Osteocyte (in vitro differentiated cells): ENCODE results near the gene APOL4. TPM values are rescaled to one million over a fixed set of nuclear protein-coding genes. Genes with fewer than 3 reads are reported as not detected.

Experiments
- DNase-seq: peaks from one replicate; pipeline ENCODE4 v3.0.0; 2021; ENCODE audit warnings: mixed read lengths; ENCODE audit not compliant: unreplicated experiment; ENCODE audit errors: extremely low spot score
- H3K27ac Mint-ChIP-seq: one replicate; pipeline ENCODE4 v1.8.0; 2021; ENCODE audit warnings: mild to moderate bottlenecking, mixed read lengths; ENCODE audit not compliant: unreplicated experiment
- H3K27me3 Mint-ChIP-seq: one replicate; pipeline ENCODE4 v1.8.0; 2021; ENCODE audit warnings: mixed read lengths; ENCODE audit not compliant: unreplicated experiment
- H3K36me3 Mint-ChIP-seq: one replicate; pipeline ENCODE4 v1.8.0; 2021; ENCODE audit warnings: mixed read lengths; ENCODE audit not compliant: unreplicated experiment
- H3K4me1 Mint-ChIP-seq: one replicate; pipeline ENCODE4 v1.8.0; 2021; ENCODE audit warnings: mixed read lengths; ENCODE audit not compliant: unreplicated experiment
- H3K4me3 Mint-ChIP-seq: one replicate; pipeline ENCODE4 v1.8.0; 2021; ENCODE audit warnings: mild to moderate bottlenecking, moderate library complexity, mixed read lengths; ENCODE audit not compliant: unreplicated experiment
- H3K9me3 Mint-ChIP-seq: one replicate; pipeline ENCODE4 v1.8.0; 2021; ENCODE audit warnings: mixed read lengths; ENCODE audit not compliant: unreplicated experiment
- total RNA-seq: library from RNA; stranded (reverse); gene quantifications from 2 replicates; pipeline ENCODE4 v1.2.1, GENCODE V29; 2021
- TF ChIP-seq, protein P1 (sequence below): fragments of 200-600 bp; sonication (generic); IDR thresholded peaks from 2 replicates; pipeline ENCODE4 v1.5.0; 2021; ENCODE audit warnings: antibody characterized with exemption, mild to moderate bottlenecking, moderate library complexity

Gene APOL4
- total RNA-seq, 1 donor from 2014 or later: not detected

DNA sequence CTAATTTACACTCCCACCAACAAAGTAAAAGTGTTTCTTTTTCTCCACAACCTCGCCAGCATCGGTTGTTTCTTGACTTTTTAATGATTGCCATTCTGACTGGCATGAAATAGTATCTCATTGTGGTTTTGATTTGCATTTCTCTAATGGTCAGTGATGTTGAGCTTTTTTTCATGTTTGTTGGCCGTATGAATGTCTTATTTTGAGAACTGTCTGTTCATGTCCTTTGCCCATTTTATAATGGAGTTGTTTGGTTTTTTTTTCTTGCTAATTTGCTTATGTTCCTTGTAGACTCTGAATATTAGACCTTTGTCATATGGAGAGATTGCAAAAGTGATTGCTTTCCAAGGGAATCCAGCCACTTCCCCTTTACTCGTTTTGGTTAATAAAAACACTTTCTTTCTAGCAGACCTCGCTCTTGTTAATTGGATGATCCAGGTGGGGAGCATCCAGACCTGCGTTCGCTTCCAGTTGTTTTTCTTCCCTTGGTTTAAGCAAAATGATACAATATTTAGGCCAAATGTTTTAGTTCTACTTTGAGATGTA is 17.1 kb upstream of the APOL4 start:
- H3K9me3 Mint-ChIP-seq: no peaks in the 10 kb centered on the region
- peaks cover 72% of the 10 kb centered on the region for H3K27me3 Mint-ChIP-seq
- TF ChIP-seq, protein P1, sequence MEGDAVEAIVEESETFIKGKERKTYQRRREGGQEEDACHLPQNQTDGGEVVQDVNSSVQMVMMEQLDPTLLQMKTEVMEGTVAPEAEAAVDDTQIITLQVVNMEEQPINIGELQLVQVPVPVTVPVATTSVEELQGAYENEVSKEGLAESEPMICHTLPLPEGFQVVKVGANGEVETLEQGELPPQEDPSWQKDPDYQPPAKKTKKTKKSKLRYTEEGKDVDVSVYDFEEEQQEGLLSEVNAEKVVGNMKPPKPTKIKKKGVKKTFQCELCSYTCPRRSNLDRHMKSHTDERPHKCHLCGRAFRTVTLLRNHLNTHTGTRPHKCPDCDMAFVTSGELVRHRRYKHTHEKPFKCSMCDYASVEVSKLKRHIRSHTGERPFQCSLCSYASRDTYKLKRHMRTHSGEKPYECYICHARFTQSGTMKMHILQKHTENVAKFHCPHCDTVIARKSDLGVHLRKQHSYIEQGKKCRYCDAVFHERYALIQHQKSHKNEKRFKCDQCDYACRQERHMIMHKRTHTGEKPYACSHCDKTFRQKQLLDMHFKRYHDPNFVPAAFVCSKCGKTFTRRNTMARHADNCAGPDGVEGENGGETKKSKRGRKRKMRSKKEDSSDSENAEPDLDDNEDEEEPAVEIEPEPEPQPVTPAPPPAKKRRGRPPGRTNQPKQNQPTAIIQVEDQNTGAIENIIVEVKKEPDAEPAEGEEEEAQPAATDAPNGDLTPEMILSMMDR: no peak
- peaks cover 5% of the 10 kb centered on the region for H3K4me1 Mint-ChIP-seq
- no peaks in the 10 kb centered on the region for H3K36me3 Mint-ChIP-seq
- no peak overlapping the region for H3K4me3 Mint-ChIP-seq
- H3K27ac Mint-ChIP-seq: no peak overlapping the region
- DNase-seq: no peak

DNA sequence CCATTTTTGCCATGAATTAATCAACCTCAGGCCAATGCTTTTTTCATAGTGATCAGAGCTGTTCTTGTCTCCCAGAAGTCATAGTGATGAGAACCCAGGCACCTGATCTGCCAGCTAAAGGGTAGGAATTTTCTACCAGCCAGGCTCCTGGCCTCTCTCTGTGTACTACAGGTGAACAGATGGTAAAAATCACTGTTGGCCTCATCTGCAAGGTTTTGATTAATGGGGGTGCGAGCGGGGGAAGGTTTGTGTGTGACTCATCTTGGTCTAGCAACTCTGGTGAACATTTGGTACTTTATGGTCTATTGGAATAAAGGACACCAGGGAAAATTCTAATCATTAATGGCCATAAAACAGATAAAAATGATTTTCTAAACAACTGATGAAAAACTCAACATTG is 14.4 kb upstream of the APOL4 start:
- no peak overlapping the region for H3K4me3 Mint-ChIP-seq
- TF ChIP-seq, protein P1: no peak
- no peaks in the 10 kb centered on the region for H3K9me3 Mint-ChIP-seq
- H3K36me3 Mint-ChIP-seq: no peaks in the 10 kb centered on the region
- peaks cover 79% of the 10 kb centered on the region for H3K27me3 Mint-ChIP-seq
- DNase-seq: no peak
- no peak overlapping the region for H3K27ac Mint-ChIP-seq
- peaks cover 4% of the 10 kb centered on the region for H3K4me1 Mint-ChIP-seq

DNA sequence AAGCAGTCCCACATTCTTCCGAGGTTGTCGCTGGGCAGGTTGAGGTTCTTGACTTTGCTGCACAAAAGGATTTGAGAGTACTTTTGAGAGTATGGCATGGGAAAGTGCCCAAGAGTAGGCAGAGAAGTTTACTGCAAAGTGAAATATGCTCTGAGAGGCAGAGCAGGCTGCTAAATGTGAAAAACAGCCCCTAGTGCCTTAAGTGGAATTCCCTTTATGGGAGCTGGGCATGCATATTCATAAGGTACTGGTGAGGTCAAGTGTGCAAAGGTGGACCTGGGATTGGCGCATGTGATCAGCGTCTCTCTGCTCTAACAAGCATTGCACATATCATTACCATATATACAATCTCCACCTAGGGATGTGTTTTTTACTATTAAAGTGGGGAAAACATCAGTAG is 12.0 kb upstream of the APOL4 start:
- peaks cover 7% of the 10 kb centered on the region for H3K4me1 Mint-ChIP-seq
- peaks cover 64% of the 10 kb centered on the region for H3K27me3 Mint-ChIP-seq
- H3K4me3 Mint-ChIP-seq: no peak overlapping the region
- H3K36me3 Mint-ChIP-seq: no peaks in the 10 kb centered on the region
- TF ChIP-seq, protein P1: no peak
- H3K27ac Mint-ChIP-seq: no peak overlapping the region
- no peaks in the 10 kb centered on the region for H3K9me3 Mint-ChIP-seq
- DNase-seq: no peak

DNA sequence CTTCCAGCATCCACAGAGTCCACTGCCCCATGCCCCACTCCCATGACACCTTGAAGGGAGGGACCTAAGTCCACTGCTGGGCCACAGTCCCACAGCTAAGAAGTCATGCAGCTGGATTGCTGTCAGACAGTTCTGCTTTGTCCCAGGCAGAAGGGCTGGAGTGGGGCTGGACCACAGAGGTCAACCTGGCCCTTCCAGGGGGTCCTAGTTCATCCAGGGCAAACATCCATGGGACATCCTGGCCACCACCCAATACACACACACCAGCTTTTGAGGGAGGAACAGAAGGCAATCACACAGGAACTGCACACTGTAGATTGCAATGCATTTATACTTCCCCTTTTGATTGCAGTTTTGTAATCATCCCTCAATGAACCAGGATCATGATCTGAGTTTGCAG is 11.3 kb upstream of the APOL4 start:
- H3K36me3 Mint-ChIP-seq: no peaks in the 10 kb centered on the region
- no peaks in the 10 kb centered on the region for H3K9me3 Mint-ChIP-seq
- TF ChIP-seq, protein P1: no peak
- H3K4me1 Mint-ChIP-seq: peaks cover 7% of the 10 kb centered on the region
- DNase-seq: no peak
- peaks cover 60% of the 10 kb centered on the region for H3K27me3 Mint-ChIP-seq
- H3K4me3 Mint-ChIP-seq: no peak overlapping the region
- H3K27ac Mint-ChIP-seq: no peak overlapping the region

DNA sequence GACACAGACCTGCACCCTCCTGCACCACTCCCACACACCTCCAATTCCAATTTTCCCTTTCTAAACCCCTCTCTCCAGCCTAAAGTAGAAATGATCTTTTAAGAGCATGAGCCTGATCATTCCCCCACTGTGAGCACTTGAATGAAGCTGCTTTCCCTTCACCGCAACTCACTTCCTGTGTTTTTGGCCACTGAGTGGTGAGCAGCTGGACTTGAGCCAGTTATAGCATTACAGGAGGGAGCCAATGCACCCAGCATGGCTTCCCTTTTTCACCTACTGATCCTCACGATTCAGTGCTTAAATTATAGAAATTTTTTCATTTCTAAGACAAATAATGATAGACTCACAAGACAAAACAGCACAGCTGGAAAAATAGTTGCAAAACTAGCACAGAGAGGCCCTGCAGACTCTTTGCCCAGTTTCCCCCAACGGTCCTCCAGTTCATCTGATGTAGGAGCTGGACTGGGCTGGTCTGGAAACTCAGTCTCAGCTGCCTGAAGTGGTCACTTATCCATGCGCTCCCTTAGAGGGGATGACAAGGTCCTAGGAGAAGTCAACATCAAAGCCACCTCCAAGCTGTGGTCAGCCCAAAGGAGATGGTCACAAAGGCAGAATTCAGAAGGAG is 9.7 kb upstream of the APOL4 start:
- Mint-ChIP-seq H3K27me3 (peaks cover 50% of the 10 kb centered on the region), H3K4me1 (peaks cover 7% of the 10 kb centered on the region), H3K4me3 (no peak overlapping the region), H3K36me3 (no peaks in the 10 kb centered on the region), H3K9me3 (no peaks in the 10 kb centered on the region), H3K27ac (peak overlapping the region; percentile 1)
- DNase-seq: no peak
- TF ChIP-seq, protein P1: no peak
